HepG2 (cell line): ENCODE data around the gene GALNT1. TPM values are rescaled to one million over a fixed set of nuclear protein-coding genes. Genes with fewer than 3 reads are reported as not detected.

ENCODE experiments used
- ATAC-seq: fragments of 200-7000 bp; cut with Tn5 transposase; 3 replicates; pipeline ENCODE4 v1.9.1; 2020; ENCODE audit warnings: mild to moderate bottlenecking, moderate library complexity
- BruUV-seq: library from RNA; stranded (reverse); fragments of 400-500 nt; replicated peaks from 2 replicates; lab custom pipeline; 2021; lab: Mats Ljungman, UMichigan
- CTCF ChIA-PET: fragments of 300-600 bp; formaldehyde crosslinking; extraction: SDS; loops from one replicate; lab custom pipeline; 2021; ENCODE audit warnings: low total read pairs, inconsistent platforms, low intra/inter-chr PET ratio; lab: Yijun Ruan, JAX
- POLR2A ChIA-PET: fragments of 350-600 bp; sonication (Branson Sonifier 250); formaldehyde crosslinking; loops from one replicate; lab custom pipeline; 2020; ENCODE audit warnings: antibody characterized with exemption, inconsistent platforms; lab: Yijun Ruan, JAX
- DNase-seq: peaks from one replicate; pipeline ENCODE4 v3.0.0-alpha.2; 2015; ENCODE audit warnings: low spot score
- FAIRE-seq: peaks from 3 replicates; lab custom pipeline; 2011; peaks lifted over from hg19 to GRCh38; lab: Jason Lieb, UNC
- H2AFZ ChIP-seq: one replicate; pipeline ENCODE4 v1.6.1; 2011; ENCODE audit warnings: low read length, inconsistent platforms
- H3K27ac ChIP-seq: fragments of 300-600 bp; 3 replicates; pipeline ENCODE4 v1.8.0; 2011; ENCODE audit warnings: mixed run types, mild to moderate bottlenecking, mixed read lengths, low read length, inconsistent platforms; ENCODE audit not compliant: insufficient read depth; ENCODE audit errors: extremely low read length
- H3K27me3 ChIP-seq, 2 experiments: fragments of 200-600 bp in 1 of 2; 2 replicates in 1 of 2; 3 replicates in 1 of 2; pipeline versions ENCODE4 v1.6.0 to v1.8.0; 2011; ENCODE audit warnings: low read length in 2 of 2, mild to moderate bottlenecking in 2 of 2, moderate library complexity in 2 of 2, inconsistent platforms in 1 of 2; ENCODE audit not compliant: insufficient read depth in 2 of 2, control insufficient read depth in 1 of 2
- H3K36me3 ChIP-seq, 2 experiments: fragments of 200-600 bp in 1 of 2; replicated peaks in 1 of 2; 2 replicates in 1 of 2; 3 replicates in 1 of 2; pipeline versions ENCODE4 v1.5.1 to v1.8.0; 2011; ENCODE audit warnings: low read length in 2 of 2, inconsistent platforms in 1 of 2; ENCODE audit not compliant: insufficient read depth in 2 of 2, control insufficient read depth in 1 of 2
- H3K4me1 ChIP-seq: 2 replicates; pipeline ENCODE4 v1.5.1; 2012; ENCODE audit warnings: low read length, inconsistent platforms; ENCODE audit not compliant: insufficient read depth
- H3K4me2 ChIP-seq: 2 replicates; pipeline ENCODE4 v1.6.0; 2011; ENCODE audit warnings: low read depth, low read length, inconsistent platforms
- H3K4me3 ChIP-seq, 3 experiments: fragments of 200-600 bp in 1 of 3; sonication (generic), shearing (Covaris generic) in 1 of 3; replicated peaks in 1 of 3; 2 replicates each; pipeline ENCODE4 v1.5.1; 2011 to 2016; ENCODE audit warnings: low read length in 3 of 3, inconsistent platforms in 2 of 3, low read depth in 2 of 3, mild to moderate bottlenecking in 2 of 3, control low read depth in 1 of 3, mixed read lengths in 1 of 3; ENCODE audit not compliant: insufficient read depth in 1 of 3
- H3K79me2 ChIP-seq: one replicate; pipeline ENCODE4 v1.6.1; 2011; ENCODE audit warnings: low read length, inconsistent platforms; ENCODE audit not compliant: insufficient read depth
- H3K9ac ChIP-seq: 2 replicates; pipeline ENCODE4 v1.6.0; 2011; ENCODE audit warnings: mild to moderate bottlenecking, low read depth, low read length, inconsistent platforms; ENCODE audit not compliant: insufficient read depth
- H3K9me3 ChIP-seq: 2 replicates; pipeline ENCODE4 v1.5.1; 2012; ENCODE audit warnings: mild to moderate bottlenecking, low read length
- H4K20me1 ChIP-seq: 2 replicates; pipeline ENCODE4 v1.6.0; 2011; ENCODE audit warnings: inconsistent platforms, mild to moderate bottlenecking, low read length, moderate library complexity; ENCODE audit not compliant: insufficient read depth
- IKZF4 ChIP-seq: sonication (generic); formaldehyde crosslinking; IDR thresholded peaks from 2 replicates; pipeline ENCODE4 v1.5.1; 2020; ENCODE audit warnings: borderline replicate concordance, mild to moderate bottlenecking, low read depth, missing genetic modification reagents; ENCODE audit errors: not compliant biosample characterization
- KMT2B ChIP-seq: IDR thresholded peaks from 2 replicates; pipeline ENCODE4 v1.6.1; 2016; ENCODE audit warnings: missing genetic modification reagents, missing compliant biosample characterization
- MAZ ChIP-seq, 2 experiments: sonication (generic) in 1 of 2; formaldehyde crosslinking in 1 of 2; IDR thresholded peaks; 2 replicates each; pipeline versions ENCODE4 v1.5.0 to v1.6.1; 2012 to 2020; ENCODE audit warnings: low read depth in 2 of 2, mild to moderate bottlenecking in 2 of 2, borderline replicate concordance in 1 of 2, improper control_type of control experiment in 1 of 2, low read length in 1 of 2, missing genetic modification reagents in 1 of 2, moderate library complexity in 1 of 2
- WGBS: methylation state at CpG from one replicate; pipeline ENCODE4 v1.1.6; 2017; ENCODE audit warnings: low lambda C conversion rate; 5-methylcytosine and 5-hydroxymethylcytosine counted together
- in situ Hi-C: cut with HindIII; loops from 2 replicates; pipeline ENCODE4 v1.10.0; 2017; ENCODE audit warnings: low pct_unique_long_range_greater_than_20kb; ENCODE audit not compliant: extremely low pct_ligation_motif_present
- intact Hi-C: fragments of 100-400 bp; cut with micrococcal nuclease; formaldehyde crosslinking; loops from one replicate; pipeline ENCODE4 v1.10.0; 2022; ENCODE audit not compliant: unreplicated experiment
- polyA plus RNA-seq, 8 experiments: library from polyadenylated mRNA; depleted of rRNA in 3 of 8; stranded (reverse) in 7 of 8; unstranded in 1 of 8; fragments of >200 nt; fragmentation: Illumina TruSeq in 4 of 8; extraction: Trizol in 4 of 8; gene quantifications; 2 replicates each; pipeline versions ENCODE4 v1.2.1 to v1.2.3, GENCODE V29; 2011 to 2016; ENCODE audit warnings: low read depth in 4 of 8, missing spikeins in 1 of 8, mixed read lengths in 1 of 8; ENCODE audit not compliant: insufficient read depth in 1 of 8
- total RNA-seq, 5 experiments: library from RNA; depleted of rRNA; stranded (reverse); fragments of >200 nt; fragmentation: Illumina TruSeq; extraction: Trizol; gene quantifications; 2 replicates each; pipeline ENCODE4 v1.2.3, GENCODE V29; 2016; ENCODE audit warnings: low read depth in 1 of 5

Gene GALNT1
- total and polyA plus RNA-seq, 2 of the 13 experiments (the other 11 are each of a cell fraction or from before 2014, with no cell fraction given) = 41.1 to 100 TPM

DNA sequence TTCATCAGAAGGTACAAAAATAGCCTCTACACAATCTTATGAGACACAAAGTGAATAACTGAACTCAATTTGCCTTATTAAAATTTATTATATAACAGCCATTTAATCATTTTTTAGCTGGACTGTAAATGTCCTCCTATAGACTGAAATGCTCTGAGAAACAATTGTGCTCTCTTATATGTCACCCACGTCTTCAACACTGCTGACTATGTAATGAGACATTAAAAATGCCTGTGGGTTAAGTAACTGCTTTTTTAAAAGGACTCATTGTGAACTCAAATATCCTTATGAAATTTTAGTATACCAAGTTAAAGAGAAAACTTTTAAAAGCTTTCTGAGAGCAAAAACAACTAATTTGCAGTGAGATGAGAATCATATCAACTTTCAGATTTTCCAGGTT, 10.4 kb upstream of the GALNT1 start:
- ATAC-seq = no peak
- no peak for FAIRE-seq
- TF ChIP-seq MAZ (IDR thresholded peaks at IDR 0.05; ENCODE audit: borderline replicate concordance, low read depth, low read length) (no peak), MAZ (CRISPR knock-in tag; IDR thresholded peaks at IDR 0.05; ENCODE audit: low read depth) (no peak)
- TF ChIP-seq, all 625 proteins: peak for 0
- Histone ChIP-seq H3K27ac (no peak overlapping the region), H3K4me1 (no peaks in the 10 kb centered on the region), H3K4me2 (no peak overlapping the region), H3K27me3 (peaks cover 0 to 4% of the 10 kb centered on the region in 2 experiments; a peak in 2 of 5 replicates), H3K79me2 (no peaks in the 10 kb centered on the region), H3K9ac (no peak overlapping the region), H3K9me3 (no peaks in the 10 kb centered on the region), H2AFZ (no peak overlapping the region), H3K4me3 (no peak overlapping the region), H4K20me1 (no peaks in the 10 kb centered on the region), H3K36me3 (no peaks in the 10 kb centered on the region)
- ChIA-PET POLR2A (interaction anchor here (0.8 kb wide), 1 partner anchor 11 kb away, joined by 3 read pairs; no protein-coding TSS in a partner anchor), CTCF (no interaction called here)
- BruUV-seq = no TSS peak
- in situ Hi-C loops = no loop called here
- intact Hi-C loops = loop anchor here (2.0 kb wide), 1 partner anchor 52 kb away; no protein-coding TSS in a partner anchor
- 0% methylated on average over 1 of the region's 1 CpG for WGBS
- no peak for DNase-seq

GRCh38 chr18:35572644-35573043, 8.9 kb upstream of the GALNT1 start:
- Histone ChIP-seq H3K79me2 (no peaks in the 10 kb centered on the region), H3K4me1 (no peaks in the 10 kb centered on the region), H3K27me3 (peaks cover 0 to 4% of the 10 kb centered on the region in 2 experiments; a peak in 1 of 5 replicates), H3K9me3 (no peaks in the 10 kb centered on the region), H3K27ac (no peak overlapping the region), H3K4me2 (no peak overlapping the region), H2AFZ (no peak overlapping the region), H4K20me1 (no peaks in the 10 kb centered on the region), H3K36me3 (no peaks in the 10 kb centered on the region), H3K9ac (no peak overlapping the region), H3K4me3 (no peak overlapping the region)
- POLR2A ChIA-PET = no interaction called here
- ATAC-seq = no peak
- no peak for FAIRE-seq
- intact Hi-C loops = no loop called here
- CTCF ChIA-PET = no interaction called here
- 58% methylated on average over 6 of the region's 6 CpGs for WGBS
- no peak for DNase-seq
- no TSS peak for BruUV-seq
- no peak for TF ChIP-seq KMT2B (CRISPR knock-in tag)
- no peak for TF ChIP-seq IKZF4 (CRISPR knock-in tag)
- in situ Hi-C loops = no loop called here
